Measurements from ENCODE around the gene GRIA2.

DNA sequence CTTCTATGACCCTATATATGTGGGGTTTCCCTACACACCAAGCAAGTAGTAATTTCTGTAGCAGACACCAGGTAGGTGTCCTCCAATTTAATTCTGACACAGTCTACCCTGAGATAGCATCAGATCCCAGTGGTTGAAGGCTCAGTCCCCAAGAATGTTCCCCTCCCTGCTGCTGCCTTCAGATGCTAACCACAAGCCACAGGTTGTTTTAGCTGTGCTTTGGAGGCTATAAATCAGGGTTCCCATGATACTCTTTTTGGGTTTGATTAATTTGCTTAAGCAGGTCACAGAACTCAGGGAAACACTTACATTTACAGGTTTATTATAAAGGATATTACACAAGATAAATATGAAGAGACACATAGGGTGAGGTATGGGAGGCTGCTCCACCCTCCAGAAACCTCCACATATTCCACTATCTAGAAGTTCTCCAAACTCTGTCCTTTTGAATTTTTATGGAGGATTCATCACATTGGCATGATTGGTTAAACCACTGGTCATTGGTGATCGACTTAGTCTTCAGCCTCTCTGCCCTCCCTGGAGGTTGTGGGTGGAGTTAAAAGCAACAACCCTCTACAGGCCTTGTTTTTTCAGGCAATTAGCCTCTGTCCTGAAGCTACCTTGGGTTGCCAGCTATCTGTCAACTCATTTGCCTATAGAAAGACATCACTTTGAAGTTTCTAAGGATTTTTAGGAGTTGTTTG, 50.8 kb downstream of the GRIA2 start:
- no peak for TF ChIP-seq EZH2 (IDR thresholded peaks at IDR 0.05; ENCODE audit: borderline replicate concordance, insufficient read depth, low read depth, low read length, poor library complexity, severe bottlenecking)
- TF ChIP-seq CTCF (IDR thresholded peaks at IDR 0.05): no peak
